ENCODE data around the gene PGRMC1.
A peak's percentile ranks its signal among the peaks of the same experiment; 100 is the strongest.
"Not testable (repeated sequence)": the region's sequence is repeated elsewhere in the genome, so short reads cannot be mapped to it uniquely, and the experiment has no call there.

The PGRMC1 gene

GRCh38 chrX:119235872-119236622, at the start of gene PGRMC1:
PGRMC1 (plus strand) TSS chrX:119236285; CDS start chrX:119236364, 79 bp downstream.
- no peak for FAIRE-seq

- FAIRE-seq, result no peak
Measured at GRCh38 chrX:119186763-119187162, 49.3 kb upstream of the PGRMC1 start.

DNA sequence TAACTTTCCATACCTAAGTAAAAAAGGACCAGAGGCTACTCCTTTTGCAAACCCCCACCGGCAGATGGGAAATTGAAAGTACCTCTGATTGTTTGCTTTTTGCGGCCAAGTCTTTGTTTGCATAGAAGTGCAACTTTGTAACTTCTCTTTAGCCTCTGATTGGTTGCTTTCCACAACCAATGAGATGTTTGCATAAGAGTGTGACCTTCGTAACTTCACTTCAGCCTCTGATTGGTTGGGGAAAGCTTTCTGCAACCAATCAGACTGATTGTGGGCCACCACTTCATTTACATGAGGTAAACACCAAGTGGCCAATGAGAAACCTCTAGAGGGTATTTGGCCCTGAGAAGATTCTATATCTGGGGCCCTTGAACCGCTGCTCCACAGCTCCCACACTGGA, 48.8 kb upstream of the PGRMC1 start:
- FAIRE-seq, result no peak

DNA sequence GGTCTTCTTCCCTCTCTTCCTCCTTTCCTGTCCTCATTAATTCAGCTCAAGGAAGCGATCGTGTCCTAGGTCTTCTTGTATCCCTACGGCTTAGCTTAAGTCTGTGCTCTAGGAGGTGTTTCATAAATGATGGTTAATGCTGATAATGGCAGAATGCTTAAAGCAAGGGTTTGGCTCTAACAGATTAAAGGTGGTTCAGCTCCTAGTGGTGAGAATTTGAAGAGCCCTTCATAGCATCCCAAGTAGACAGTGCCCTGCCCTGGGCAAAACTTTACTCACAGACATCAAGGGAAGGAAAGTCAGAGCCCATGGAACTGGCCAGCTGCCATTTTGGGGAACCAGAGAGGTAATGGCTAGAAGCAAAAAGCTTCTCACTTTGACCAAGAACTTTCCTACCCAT, 47.0 kb upstream of the PGRMC1 start:
- no peak for FAIRE-seq

GRCh38 chrX:119189595-119189994, 46.5 kb upstream of the PGRMC1 start:
- FAIRE-seq, result no peak

GRCh38 chrX:119190091-119190681, 45.9 kb upstream of the PGRMC1 start:
- FAIRE-seq, result no peak

DNA sequence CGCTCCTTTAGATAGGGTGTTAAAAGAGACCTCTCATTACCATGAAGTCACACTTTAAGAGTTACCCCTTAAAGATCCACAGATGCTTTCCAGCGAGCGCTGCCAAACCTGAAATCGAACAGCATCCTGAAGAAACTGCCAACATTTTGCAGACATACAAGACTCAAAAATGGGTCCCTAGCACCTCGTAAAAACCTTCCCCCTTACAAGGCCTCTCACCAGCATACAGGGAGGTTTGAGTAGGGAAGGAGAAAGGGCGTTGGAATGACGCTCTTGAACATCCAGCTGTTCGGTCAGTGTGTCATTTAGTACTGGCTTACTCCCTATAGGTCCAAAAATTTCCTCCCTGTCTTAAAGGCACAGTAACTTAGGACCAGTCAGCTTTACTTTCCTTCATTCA, 45.3 kb upstream of the PGRMC1 start:
- no peak for FAIRE-seq

DNA sequence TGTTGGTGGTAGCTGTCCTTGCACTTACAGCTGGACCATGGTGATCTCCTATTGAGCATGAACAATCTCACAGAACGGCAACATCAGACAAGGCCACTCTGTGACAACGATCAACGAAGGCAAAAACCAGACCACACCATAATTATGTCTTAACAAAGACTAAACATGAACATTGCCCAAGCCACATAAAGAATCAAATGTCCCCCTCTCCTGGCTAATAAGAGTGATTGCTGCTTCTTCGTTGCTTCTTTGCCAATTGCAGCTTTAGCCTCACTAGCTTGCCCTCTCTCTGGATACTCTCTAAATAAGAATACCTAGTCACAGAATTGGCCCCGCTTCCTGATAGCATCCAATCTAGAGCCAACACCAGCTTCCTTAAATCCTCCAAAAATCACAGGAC, 41.5 kb upstream of the PGRMC1 start:
- FAIRE-seq, result no peak

- no peak for FAIRE-seq
Measured at GRCh38 chrX:119201570-119201969, 34.5 kb upstream of the PGRMC1 start.

DNA sequence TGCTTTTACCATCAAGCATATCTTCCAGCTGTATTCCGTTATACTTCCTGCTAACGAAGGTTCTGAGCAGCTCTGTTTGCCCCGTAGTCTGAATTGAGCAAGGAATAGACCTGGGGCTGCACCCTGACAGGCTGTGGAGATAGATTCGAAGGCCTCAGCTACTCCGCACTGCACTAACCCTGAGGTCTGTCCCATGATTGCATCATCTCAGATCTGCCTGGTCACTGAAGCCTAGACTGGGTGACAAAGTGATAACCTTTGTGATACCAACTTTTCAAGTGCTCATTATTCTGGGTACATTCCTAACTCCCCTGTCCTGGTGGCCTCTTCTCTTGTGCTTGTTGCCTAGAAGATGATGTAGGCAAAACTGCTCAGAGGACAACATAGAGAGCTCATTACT, 29.9 kb upstream of the PGRMC1 start:
- FAIRE-seq, result no peak

GRCh38 chrX:119207483-119207882, 28.6 kb upstream of the PGRMC1 start:
- FAIRE-seq, result not testable (repeated sequence)

DNA sequence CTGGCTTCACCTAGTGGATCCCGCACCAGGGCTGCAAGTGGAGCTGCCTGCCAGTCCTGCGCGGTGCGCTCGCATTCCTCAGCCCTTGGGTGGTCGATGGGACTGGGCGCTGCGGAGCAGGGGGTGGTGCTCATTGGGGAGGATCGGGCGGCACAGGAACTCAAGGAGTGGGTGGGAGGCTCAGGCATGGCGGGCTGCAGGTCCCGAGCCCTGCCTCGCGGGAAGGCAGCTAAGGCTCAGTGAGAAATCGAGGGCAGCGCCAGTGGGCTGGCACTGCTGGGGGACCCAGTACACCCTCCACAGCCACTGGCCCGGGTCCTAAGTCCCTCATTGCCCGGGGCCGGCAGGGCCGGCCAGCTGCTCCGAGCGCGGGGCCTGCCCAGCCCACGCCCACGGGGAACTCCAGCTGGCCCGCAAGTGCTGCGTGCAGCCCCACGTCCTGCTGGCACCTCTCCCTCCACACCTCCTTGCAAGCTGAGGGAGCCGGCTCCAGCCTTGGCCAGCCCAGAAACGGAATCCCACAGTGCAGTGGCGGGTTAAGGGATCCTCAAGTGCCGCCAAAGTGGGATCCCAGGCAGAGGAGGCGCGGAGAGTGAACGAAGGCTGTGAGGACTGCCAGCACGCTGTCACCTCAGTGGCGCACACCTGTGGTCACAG, 27.6 kb upstream of the PGRMC1 start:
- no peak for FAIRE-seq

- FAIRE-seq, result not testable (repeated sequence)
Measured at GRCh38 chrX:119210931-119211648, 25.0 kb upstream of the PGRMC1 start.

GRCh38 chrX:119211649-119212014, 24.5 kb upstream of the PGRMC1 start:
- no peak for FAIRE-seq

GRCh38 chrX:119218198-119218597, 17.9 kb upstream of the PGRMC1 start:
- FAIRE-seq, result peak; percentile 91

GRCh38 chrX:119222932-119223331, 13.2 kb upstream of the PGRMC1 start:
- FAIRE-seq, result no peak

DNA sequence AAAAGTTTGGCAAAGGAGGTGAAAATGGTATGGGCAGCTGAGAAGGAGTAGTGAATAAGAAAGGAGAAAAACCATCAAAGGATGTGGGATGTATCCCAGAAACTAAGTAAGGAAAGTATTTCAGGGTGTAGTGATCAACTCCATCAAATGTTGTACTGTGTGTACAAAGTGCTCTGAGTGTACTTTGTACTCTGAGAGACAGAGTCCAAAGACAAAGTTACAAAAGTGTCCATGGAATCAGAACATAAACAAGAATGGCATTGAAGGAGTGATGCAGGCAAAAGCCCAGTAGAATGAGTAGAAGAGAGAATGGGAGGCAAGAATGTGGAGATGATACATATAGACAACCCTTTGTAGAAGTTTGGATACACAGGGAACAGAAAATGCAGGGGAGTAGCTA, 12.3 kb upstream of the PGRMC1 start:
- no peak for FAIRE-seq

- FAIRE-seq, result no peak
Measured at GRCh38 chrX:119226446-119226845, 9.6 kb upstream of the PGRMC1 start.

DNA sequence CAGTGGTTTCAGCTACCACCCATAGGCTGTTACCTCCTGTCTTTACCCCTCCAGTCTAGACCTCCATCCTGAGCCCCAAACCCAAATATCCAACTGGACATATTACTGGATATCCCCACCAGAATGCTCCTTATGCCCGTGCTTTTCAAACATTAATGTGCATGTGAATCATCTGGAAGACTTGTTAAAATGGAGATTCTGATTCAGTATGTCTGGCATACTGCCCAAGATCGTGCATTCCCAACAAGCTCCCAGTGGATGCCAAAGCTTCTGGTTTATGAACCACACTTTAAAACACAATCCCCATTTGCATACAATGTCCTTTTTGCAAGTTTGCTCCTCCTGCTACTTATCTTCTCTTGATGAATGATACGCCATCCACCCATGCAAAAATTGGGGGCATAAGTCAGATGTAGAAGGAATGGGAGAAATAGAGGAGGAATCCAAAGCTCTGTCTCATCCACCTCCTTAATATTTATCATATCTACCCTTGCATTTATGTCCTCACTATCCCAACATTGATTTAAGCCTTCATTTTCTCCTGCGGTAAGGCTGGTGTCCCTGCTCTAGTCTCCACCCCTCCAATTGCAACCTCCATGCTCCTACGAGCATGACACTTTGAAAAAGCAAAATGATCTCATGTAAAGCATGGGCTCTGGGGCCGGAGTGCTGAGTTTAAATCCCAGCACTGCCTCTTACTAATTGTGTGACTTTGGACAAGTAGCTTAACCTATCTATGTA, 7.4 kb upstream of the PGRMC1 start:
- FAIRE-seq, result no peak

DNA sequence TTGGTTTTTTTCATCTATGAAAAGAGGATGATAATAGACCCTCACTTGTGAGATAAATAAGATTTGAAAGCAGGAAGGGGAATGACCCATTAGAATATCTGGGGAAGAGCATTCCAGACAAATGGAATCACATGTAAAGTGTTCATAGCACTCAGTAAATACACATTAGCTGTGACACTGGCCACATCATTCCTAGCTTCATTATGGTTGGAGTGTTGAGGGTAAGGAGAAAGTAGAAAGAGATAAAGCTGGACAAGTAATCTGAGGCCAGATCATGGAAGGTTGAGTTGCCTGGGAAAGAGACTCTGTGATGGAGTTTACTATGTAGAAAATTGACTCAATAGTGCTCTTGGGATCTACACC, 6.9 kb upstream of the PGRMC1 start:
- no peak for FAIRE-seq

DNA sequence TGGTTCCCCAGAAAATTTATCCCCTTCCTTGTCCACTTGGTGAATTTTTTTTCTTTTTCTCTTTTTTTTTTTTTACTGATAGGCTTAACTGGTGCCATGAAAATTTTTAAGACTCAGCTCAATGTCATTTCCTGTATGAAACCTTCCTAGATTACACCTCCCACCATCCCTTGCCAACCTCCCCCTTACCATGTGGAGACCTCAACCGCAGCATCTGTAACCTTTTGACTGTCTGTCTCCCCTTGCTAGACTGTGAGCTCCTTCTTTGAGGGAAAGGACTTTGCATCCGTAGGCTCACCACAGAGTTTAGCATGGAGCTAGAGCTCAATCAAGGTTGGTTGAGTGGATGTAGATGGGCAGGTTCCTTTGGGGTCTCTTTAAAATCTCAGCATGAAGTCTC, 5.2 kb upstream of the PGRMC1 start:
- FAIRE-seq, result no peak

DNA sequence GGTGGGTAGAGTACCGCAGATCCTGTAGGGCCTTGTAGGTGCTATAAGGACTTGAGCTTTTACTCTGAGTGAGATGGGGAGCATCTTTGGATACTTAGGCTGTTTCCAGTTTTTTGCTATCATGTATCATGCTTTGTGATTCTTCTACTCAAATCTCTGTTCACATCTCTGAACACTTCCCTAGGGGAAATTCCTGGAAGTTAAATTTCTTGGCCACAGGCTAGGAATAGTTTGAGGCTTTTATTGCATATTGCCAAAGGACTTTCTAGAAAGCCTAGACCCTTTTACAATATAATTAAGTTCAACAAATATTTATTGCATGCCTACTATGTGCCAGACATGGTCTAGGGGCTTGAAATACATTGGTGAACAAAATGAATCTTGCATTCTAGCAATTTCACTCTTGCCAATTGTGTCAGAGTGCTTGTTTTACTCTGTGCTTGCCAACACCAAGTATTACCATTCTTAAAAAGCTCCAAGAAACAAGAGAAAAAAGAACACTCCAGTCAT, 4.1 kb upstream of the PGRMC1 start:
- FAIRE-seq, result no peak

DNA sequence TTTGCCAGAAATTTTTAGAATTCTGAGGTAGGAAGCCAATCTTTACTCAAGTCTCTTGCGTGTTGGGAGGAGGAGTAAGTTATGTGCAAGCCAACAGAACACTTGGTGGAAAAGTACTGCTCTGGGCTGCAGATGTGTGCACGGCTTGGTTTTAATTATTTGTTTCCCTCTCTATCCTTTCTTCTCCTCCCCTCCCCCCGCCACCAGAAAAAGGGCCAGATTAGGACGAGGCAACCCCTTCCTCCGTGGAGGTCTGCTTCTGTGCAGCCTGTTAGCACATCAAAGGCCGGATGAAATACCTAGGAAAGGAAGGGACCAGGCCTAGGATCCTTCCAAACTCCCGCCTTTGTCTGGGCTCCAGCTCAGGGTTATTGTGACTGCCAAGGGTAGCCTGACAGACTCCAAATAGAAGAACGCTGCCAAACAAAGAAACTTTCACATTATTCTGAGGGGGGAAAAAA, 1.0 kb upstream of the PGRMC1 start:
- no peak for FAIRE-seq
